Prostate gland (tissue), 2 donors: ENCODE results near the gene TEC. TPM values are rescaled to one million over a fixed set of nuclear protein-coding genes. Genes with fewer than 3 reads are reported as not detected.
"Not testable (repeated sequence)": the region's sequence is repeated elsewhere in the genome, so short reads cannot be mapped to it uniquely, and the experiment has no call there.

Experiments
- DNase-seq: peaks from one replicate; pipeline ENCODE4 v3.0.0-alpha.2; 2019; ENCODE audit warnings: low spot score
- H3K27ac ChIP-seq, 2 donors: fragments of 200-600 bp; sonication (generic); 2 replicates each; pipeline ENCODE4 v1.5.1; 2017 to 2019
- H3K27me3 ChIP-seq: fragments of 200-600 bp; sonication (generic); replicated peaks from 2 replicates; pipeline ENCODE4 v1.5.1; 2019; ENCODE audit not compliant: insufficient read depth
- H3K36me3 ChIP-seq, 2 donors: fragments of 200-600 bp; sonication (generic); 1 replicate in 1 of 2; 2 replicates in 1 of 2; pipeline versions ENCODE4 v1.5.1 to v1.8.1; 2017 to 2019
- H3K4me1 ChIP-seq: fragments of 200-600 bp; sonication (generic); replicated peaks from 2 replicates; pipeline ENCODE4 v1.5.1; 2019
- H3K4me3 ChIP-seq, 2 donors: fragments of 200-600 bp; sonication (generic); 2 replicates each; pipeline ENCODE4 v1.5.1; 2017 to 2019
- H3K9me3 ChIP-seq: fragments of 200-600 bp; sonication (generic); 2 replicates; pipeline ENCODE4 v1.5.1; 2017
- POLR2A ChIP-seq: fragments of 450-650 bp; IDR thresholded peaks from one replicate; pipeline ENCODE4 v1.6.1; 2016; ENCODE audit warnings: antibody characterized with exemption, mild to moderate bottlenecking
- POLR2AphosphoS5 ChIP-seq: sonication (generic); formaldehyde crosslinking; IDR thresholded peaks from one replicate; pipeline ENCODE4 v1.6.1; 2017; ENCODE audit warnings: antibody characterized with exemption
- WGBS: methylation state at CpG from one replicate; pipeline ENCODE4 v1.1.5; 2018; 5-methylcytosine and 5-hydroxymethylcytosine counted together
- intact Hi-C: fragments of 100-400 bp; cut with DNase I; formaldehyde crosslinking; loops from one replicate; pipeline ENCODE4 v1.14.2; 2022
- total RNA-seq, 2 donors: library from RNA; depleted of rRNA; stranded (reverse); fragments of >200 nt; gene quantifications; one replicate each; pipeline ENCODE4 v1.1.0, GENCODE V29; 2016
- TF ChIP-seq, protein P1 (sequence below), 4 experiments: fragments of 200-600 bp in 2 of 4; fragments of 450-650 bp in 2 of 4; sonication (generic) in 2 of 4; IDR thresholded peaks; 1 replicate in 3 of 4; 2 replicates in 1 of 4; pipeline ENCODE4 v1.5.1; 2016 to 2019; ENCODE audit warnings: antibody characterized with exemption in 4 of 4, mild to moderate bottlenecking in 2 of 4, moderate library complexity in 2 of 4

TEC gene
- total RNA-seq, 2 donors from 2014 or later, result 0.96 to 6.4 TPM

DNA sequence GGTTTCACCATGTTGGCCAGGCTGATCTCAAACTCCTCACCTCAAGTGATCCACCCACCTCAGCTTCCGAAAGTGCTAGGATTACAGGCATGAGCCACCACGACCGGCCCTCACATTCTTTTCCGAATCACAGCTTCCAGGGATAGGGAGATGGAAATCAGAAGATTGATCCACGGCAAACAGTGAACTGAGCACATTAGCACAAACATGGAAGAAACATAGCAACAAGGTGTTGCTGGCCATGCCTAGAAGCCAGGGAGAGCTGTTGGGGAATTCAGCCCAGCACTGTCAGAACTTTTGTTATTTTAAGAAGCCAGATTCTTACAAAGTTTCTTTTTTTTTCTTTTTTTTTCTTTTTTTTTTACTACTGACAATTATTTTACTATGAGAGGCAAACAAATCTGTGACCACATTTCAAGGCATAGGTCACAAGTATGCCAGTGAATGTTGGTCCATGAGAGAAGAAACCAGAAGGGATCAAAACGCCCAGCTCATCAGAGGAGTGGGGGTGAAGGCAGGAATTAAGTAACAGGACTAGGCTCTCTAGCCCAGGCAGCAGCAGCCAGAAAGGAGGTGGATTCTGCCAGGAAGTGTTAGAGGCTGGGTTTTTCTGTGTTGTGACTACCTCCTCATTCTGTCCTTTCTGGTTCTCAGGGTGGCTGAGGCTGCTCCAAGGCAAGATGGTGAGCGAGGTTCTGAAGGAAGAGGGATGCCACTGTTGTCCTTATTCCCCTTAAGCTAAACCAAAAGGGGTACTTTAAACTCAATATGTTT, 44.1 kb downstream of the TEC start:
- DNase-seq, result no peak
- Histone ChIP-seq H3K36me3 (no peaks in the 10 kb centered on the region), H3K9me3 (no peaks in the 10 kb centered on the region), H3K4me1 (no peaks in the 10 kb centered on the region), H3K27me3 (no peaks in the 10 kb centered on the region), H3K27ac (no peak overlapping the region), H3K4me3 (no peak overlapping the region)
- WGBS, result 83% methylated on average over 7 of the region's 7 CpGs
- intact Hi-C loops, result no loop called here
- TF ChIP-seq POLR2A, result no peak
- TF ChIP-seq, protein P1, sequence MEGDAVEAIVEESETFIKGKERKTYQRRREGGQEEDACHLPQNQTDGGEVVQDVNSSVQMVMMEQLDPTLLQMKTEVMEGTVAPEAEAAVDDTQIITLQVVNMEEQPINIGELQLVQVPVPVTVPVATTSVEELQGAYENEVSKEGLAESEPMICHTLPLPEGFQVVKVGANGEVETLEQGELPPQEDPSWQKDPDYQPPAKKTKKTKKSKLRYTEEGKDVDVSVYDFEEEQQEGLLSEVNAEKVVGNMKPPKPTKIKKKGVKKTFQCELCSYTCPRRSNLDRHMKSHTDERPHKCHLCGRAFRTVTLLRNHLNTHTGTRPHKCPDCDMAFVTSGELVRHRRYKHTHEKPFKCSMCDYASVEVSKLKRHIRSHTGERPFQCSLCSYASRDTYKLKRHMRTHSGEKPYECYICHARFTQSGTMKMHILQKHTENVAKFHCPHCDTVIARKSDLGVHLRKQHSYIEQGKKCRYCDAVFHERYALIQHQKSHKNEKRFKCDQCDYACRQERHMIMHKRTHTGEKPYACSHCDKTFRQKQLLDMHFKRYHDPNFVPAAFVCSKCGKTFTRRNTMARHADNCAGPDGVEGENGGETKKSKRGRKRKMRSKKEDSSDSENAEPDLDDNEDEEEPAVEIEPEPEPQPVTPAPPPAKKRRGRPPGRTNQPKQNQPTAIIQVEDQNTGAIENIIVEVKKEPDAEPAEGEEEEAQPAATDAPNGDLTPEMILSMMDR (IDR thresholded peaks at IDR 0.05), result no peak
- TF ChIP-seq POLR2AphosphoS5, result no peak

DNA sequence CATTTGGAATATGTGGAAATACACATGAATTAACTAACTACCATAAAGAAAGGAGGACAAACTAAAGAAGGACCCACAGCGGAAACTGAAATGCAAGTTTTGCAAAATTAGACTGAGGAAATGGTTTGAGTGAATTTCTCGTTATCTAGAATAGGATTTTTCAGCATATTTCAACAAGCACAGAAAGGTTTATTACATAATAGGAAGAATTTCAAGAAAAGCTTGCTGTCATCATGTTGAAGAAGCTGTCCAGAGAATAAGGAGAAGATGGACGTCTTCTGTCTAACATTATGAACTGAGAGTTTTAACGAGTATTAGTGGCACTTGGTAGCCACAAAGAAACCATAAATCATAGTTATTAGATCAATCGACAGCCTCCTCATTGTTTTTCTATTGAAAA, 45.0 kb downstream of the TEC start:
- WGBS, result 77% methylated on average over 5 of the region's 5 CpGs
- no peak for DNase-seq
- Histone ChIP-seq H3K9me3 (no peaks in the 10 kb centered on the region), H3K36me3 (no peaks in the 10 kb centered on the region), H3K27me3 (no peaks in the 10 kb centered on the region), H3K27ac (no peak overlapping the region), H3K4me3 (no peak overlapping the region), H3K4me1 (no peaks in the 10 kb centered on the region)
- TF ChIP-seq, protein P1 (IDR thresholded peaks at IDR 0.05), result no peak
- TF ChIP-seq POLR2AphosphoS5 (no peak), POLR2A (no peak)
- intact Hi-C loops, result no loop called here

DNA sequence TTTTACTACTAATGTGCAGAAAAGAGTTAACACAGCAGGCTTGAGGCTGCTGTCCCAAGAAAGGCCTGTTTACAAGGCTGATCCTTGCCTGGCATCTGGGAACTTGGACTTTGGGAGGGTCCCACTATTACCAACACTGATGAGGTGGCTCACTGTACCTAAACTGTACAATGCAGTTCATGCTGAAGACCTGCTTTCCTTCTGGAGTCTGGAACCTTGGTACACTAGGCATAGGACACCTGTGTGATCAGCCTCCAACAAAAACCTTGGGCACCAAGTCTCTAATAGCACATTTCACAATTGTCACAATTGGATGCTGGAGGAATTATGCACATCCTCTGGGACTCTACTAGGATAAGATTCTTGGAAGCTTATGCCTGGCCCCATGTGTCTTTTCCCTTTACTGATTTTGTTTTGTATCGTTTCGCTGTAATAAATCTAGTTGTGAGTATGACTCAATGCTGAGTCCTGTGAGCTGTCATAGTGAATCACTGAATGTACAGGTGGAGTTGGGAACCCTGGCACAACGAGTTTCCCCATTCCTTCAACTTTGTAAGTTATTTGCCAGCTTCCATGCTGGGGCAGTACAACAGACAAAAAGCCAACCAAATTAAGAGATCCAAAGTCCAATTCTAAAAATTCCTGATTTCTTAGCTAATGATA, 45.9 kb downstream of the TEC start:
- WGBS, result 74% methylated on average over 3 of the region's 3 CpGs
- DNase-seq, result no peak
- no peaks in the 10 kb centered on the region for H3K4me1 ChIP-seq
- TF ChIP-seq, protein P1 (IDR thresholded peaks at IDR 0.05), result no peak
- no peaks in the 10 kb centered on the region for H3K27me3 ChIP-seq
- H3K9me3 ChIP-seq, result no peaks in the 10 kb centered on the region
- H3K4me3 ChIP-seq, result no peak overlapping the region
- no peaks in the 10 kb centered on the region for H3K36me3 ChIP-seq
- no peak overlapping the region for H3K27ac ChIP-seq
- intact Hi-C loops, result no loop called here

DNA sequence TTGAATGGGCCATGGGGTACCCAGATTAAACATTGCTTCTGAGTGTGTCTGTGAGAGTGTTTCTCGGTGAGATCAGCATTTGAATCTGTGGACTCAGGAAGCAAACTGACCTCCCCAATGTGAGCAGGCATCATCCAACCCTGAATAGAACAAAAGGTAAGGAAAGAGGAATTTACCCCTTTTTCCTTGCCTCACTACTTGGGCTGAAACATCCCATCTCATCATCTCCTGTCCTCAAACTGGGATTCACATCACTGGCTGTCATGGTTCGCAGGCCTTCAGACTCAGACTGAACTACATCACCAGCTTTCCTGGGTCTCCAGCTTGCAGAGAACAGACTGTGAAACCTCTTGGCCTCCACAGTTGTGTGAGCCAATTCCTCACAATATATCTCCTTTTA, 47.1 kb downstream of the TEC start:
- Histone ChIP-seq H3K4me1 (no peaks in the 10 kb centered on the region), H3K27me3 (no peaks in the 10 kb centered on the region), H3K4me3 (no peak overlapping the region), H3K36me3 (no peaks in the 10 kb centered on the region), H3K27ac (no peak overlapping the region), H3K9me3 (no peaks in the 10 kb centered on the region)
- TF ChIP-seq POLR2A, result no peak
- no peak for TF ChIP-seq POLR2AphosphoS5
- TF ChIP-seq, protein P1 (IDR thresholded peaks at IDR 0.05), result no peak
- intact Hi-C loops, result no loop called here
- DNase-seq, result no peak
- 90% methylated on average over 2 of the region's 2 CpGs for WGBS

DNA sequence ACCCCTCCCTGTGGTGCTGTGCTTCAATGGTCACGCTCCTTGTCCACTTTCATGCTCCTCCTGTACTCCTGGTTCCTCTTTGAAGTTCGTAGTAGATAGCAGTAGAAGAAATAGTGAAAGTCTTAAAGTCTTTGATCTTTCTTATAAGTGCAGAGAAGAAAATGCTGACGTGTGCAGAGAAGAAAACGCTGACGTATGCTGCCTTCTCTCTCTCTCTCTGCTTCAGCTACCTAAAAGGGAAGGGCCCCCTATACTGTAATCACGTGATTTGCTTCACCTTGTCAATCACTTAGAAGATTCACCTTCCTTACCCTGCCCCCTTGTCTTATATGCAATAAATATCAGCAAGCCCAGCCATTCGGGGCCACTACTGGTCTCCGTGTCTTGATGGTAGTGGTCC, 50.2 kb downstream of the TEC start:
- H3K4me3 ChIP-seq, H3K27ac ChIP-seq, DNase-seq, intact Hi-C loops, H3K4me1 ChIP-seq, H3K9me3 ChIP-seq, H3K27me3 ChIP-seq, H3K36me3 ChIP-seq: not testable (repeated sequence)
- WGBS, result 79% methylated on average over 8 of the region's 8 CpGs
